Lung (tissue), 12 donors: ENCODE data around the gene FBXL19. TPM values are rescaled to one million over a fixed set of nuclear protein-coding genes. Genes with fewer than 3 reads are reported as not detected.

Experiments
- ATAC-seq: fragments of 200-7000 bp; cut with Tn5 transposase; one replicate; pipeline ENCODE4 v1.9.1; 2020; ENCODE audit warnings: moderate number of reproducible peaks; ENCODE audit not compliant: insufficient read depth, low FRiP score
- DNase-seq, 3 donors: peaks; one replicate each; pipeline ENCODE4 v3.0.0-alpha.2; 2013 to 2017
- H3K27ac ChIP-seq, 2 donors: one replicate each; pipeline ENCODE4 v1.5.1; 2013; ENCODE audit warnings: mild to moderate bottlenecking in 2 of 2, moderate library complexity in 2 of 2, control low read depth in 1 of 2, inconsistent platforms in 1 of 2, low read depth in 1 of 2, low read length in 1 of 2
- H3K27me3 ChIP-seq, 3 donors: one replicate each; pipeline ENCODE4 v1.5.1; 2013; ENCODE audit warnings: low read length in 2 of 3; ENCODE audit not compliant: control insufficient read depth in 3 of 3, insufficient read depth in 3 of 3
- H3K36me3 ChIP-seq, 4 donors: one replicate each; pipeline ENCODE4 v1.5.1; 2013; ENCODE audit warnings: low read length in 4 of 4, mild to moderate bottlenecking in 1 of 4, moderate library complexity in 1 of 4; ENCODE audit not compliant: control insufficient read depth in 4 of 4, insufficient read depth in 4 of 4
- H3K4me1 ChIP-seq, 5 donors: one replicate each; pipeline ENCODE4 v1.5.1; 2013; ENCODE audit warnings: low read length in 5 of 5, mild to moderate bottlenecking in 2 of 5, moderate library complexity in 1 of 5; ENCODE audit not compliant: control insufficient read depth in 5 of 5, insufficient read depth in 5 of 5
- H3K4me3 ChIP-seq: one replicate; pipeline ENCODE4 v1.5.1; 2013; ENCODE audit warnings: mild to moderate bottlenecking, control low read depth, moderate library complexity
- H3K9ac ChIP-seq, 2 donors: one replicate each; pipeline ENCODE4 v1.5.1; 2013; ENCODE audit warnings: low read length in 2 of 2, control low read depth in 1 of 2; ENCODE audit not compliant: insufficient read depth in 1 of 2
- H3K9me3 ChIP-seq, 4 donors: one replicate each; pipeline ENCODE4 v1.5.1; 2013; ENCODE audit warnings: low read length in 3 of 4, mild to moderate bottlenecking in 1 of 4, moderate library complexity in 1 of 4; ENCODE audit not compliant: control insufficient read depth in 4 of 4, insufficient read depth in 3 of 4
- CTCF ChIP-seq: IDR thresholded peaks from 2 replicates; pipeline ENCODE4 v1.5.1; 2012; ENCODE audit warnings: mild to moderate bottlenecking; ENCODE audit errors: control extremely low read depth, extremely low read depth
- WGBS, 2 donors: extraction: QIAGEN DNeasy Blood & Tissue Kit; methylation state at CpG; one replicate each; pipeline ENCODE4 v1.1.7; 2013; 5-methylcytosine and 5-hydroxymethylcytosine counted together
- polyA plus RNA-seq, 2 donors: library from polyadenylated mRNA; stranded (reverse); fragments of 200-250 nt; gene quantifications; one replicate each; pipeline ENCODE4 v1.2.1, GENCODE V29; 2013
- total RNA-seq, 2 donors: library from RNA; depleted of rRNA in 1 of 2; stranded (reverse); fragments of >200 nt in 1 of 2; gene quantifications; one replicate each; pipeline ENCODE4 v1.2.1, GENCODE V29; 2014 to 2021
- donor health status: control.
- donor health status: control.
- donor health status: Bipolar disorder and iron deficiency.
- donor health status: healthy.
- donor health status: DM: yes; HTN: yes; CAD: no.

FBXL19 gene
- total and polyA plus RNA-seq, 4 donors = 10.3 to 17.3 (median 13.2) TPM

GRCh38 chr16:30979170-30980022 lies 56.0 kb downstream of the FBXL19 start:
- no peaks in the 10 kb centered on the region for H3K9me3 ChIP-seq
- no peaks in the 10 kb centered on the region for H3K27me3 ChIP-seq
- no peak for DNase-seq
- no peaks in the 10 kb centered on the region for H3K4me1 ChIP-seq
- H3K9ac ChIP-seq = no peak overlapping the region
- no peak for TF ChIP-seq CTCF
- no peak overlapping the region for H3K4me3 ChIP-seq
- peaks cover 2 to 77% (median 29%) of the 10 kb centered on the region in 4 donors for H3K36me3 ChIP-seq
- 94 to 96% methylated on average over 59 to 62 of the region's 62 CpGs for WGBS, 2 donors
- ATAC-seq = no peak
- H3K27ac ChIP-seq = no peak overlapping the region

DNA sequence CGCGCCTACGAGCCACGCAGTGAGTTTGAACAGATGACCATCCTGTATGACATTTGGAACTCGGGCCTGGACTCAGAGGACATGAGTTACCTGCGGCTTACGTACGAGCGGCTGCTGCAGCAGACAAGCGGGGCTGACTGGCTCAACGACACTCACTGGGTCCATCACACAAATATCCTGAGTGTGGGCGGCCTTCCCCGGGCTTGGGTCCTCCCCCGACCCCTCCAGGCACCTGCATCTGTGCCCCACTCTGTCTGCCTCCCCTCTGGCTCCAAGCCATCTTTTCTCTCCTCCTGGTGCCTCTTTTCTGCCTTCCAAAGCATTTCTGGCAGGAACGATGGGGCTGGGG lies 56.6 kb downstream of the FBXL19 start:
- DNase-seq (no peak), ATAC-seq (no peak)
- H3K27ac ChIP-seq = no peak overlapping the region
- peaks cover 2 to 74% (median 28%) of the 10 kb centered on the region in 4 donors for H3K36me3 ChIP-seq
- H3K9me3 ChIP-seq = no peaks in the 10 kb centered on the region
- 91 to 92% methylated on average over 15 of the region's 15 CpGs for WGBS, 2 donors
- no peaks in the 10 kb centered on the region for H3K27me3 ChIP-seq
- H3K4me3 ChIP-seq = no peak overlapping the region
- TF ChIP-seq CTCF = no peak
- H3K4me1 ChIP-seq = no peaks in the 10 kb centered on the region
- no peak overlapping the region for H3K9ac ChIP-seq

GRCh38 chr16:30980434-30980833 lies 57.1 kb downstream of the FBXL19 start:
- H3K9ac ChIP-seq = no peak overlapping the region
- no peak for TF ChIP-seq CTCF
- H3K27me3 ChIP-seq = no peaks in the 10 kb centered on the region
- H3K36me3 ChIP-seq = peaks cover 2 to 72% (median 27%) of the 10 kb centered on the region in 4 donors
- H3K9me3 ChIP-seq = no peaks in the 10 kb centered on the region
- DNase-seq = no peak
- WGBS, 2 donors = 81 to 93% methylated on average over 27 to 29 of the region's 29 CpGs
- H3K4me1 ChIP-seq = peaks cover 0 to 2% (median 0%) of the 10 kb centered on the region in 5 donors
- no peak overlapping the region for H3K4me3 ChIP-seq
- no peak overlapping the region for H3K27ac ChIP-seq
- no peak for ATAC-seq
